Fibroblast of the aortic adventitia (primary cell): Measurements from ENCODE around the gene BID. TPM values are rescaled to one million over a fixed set of nuclear protein-coding genes. Genes with fewer than 3 reads are reported as not detected.

Source experiments
- DNase-seq: peaks from one replicate; pipeline ENCODE4 v3.0.0-alpha.2; 2010; ENCODE audit warnings: low read depth
- H3K4me3 ChIP-seq: 2 replicates; pipeline ENCODE4 v1.5.1; 2011; ENCODE audit warnings: low read depth, mild to moderate bottlenecking, control low read depth, low read length, moderate library complexity
- CTCF ChIP-seq: IDR thresholded peaks from 2 replicates; pipeline ENCODE4 v1.5.1; 2011; ENCODE audit warnings: mild to moderate bottlenecking, low read length, control low read depth, inconsistent platforms; ENCODE audit not compliant: insufficient read depth
- total RNA-seq: library from RNA; depleted of rRNA; stranded (reverse); fragments of >200 nt; gene quantifications from 2 replicates; pipeline ENCODE4 v1.2.3, GENCODE V29; 2012; ENCODE audit warnings: low replicate concordance

Gene BID
- total RNA-seq, 1 donor = 5.7 TPM

DNA sequence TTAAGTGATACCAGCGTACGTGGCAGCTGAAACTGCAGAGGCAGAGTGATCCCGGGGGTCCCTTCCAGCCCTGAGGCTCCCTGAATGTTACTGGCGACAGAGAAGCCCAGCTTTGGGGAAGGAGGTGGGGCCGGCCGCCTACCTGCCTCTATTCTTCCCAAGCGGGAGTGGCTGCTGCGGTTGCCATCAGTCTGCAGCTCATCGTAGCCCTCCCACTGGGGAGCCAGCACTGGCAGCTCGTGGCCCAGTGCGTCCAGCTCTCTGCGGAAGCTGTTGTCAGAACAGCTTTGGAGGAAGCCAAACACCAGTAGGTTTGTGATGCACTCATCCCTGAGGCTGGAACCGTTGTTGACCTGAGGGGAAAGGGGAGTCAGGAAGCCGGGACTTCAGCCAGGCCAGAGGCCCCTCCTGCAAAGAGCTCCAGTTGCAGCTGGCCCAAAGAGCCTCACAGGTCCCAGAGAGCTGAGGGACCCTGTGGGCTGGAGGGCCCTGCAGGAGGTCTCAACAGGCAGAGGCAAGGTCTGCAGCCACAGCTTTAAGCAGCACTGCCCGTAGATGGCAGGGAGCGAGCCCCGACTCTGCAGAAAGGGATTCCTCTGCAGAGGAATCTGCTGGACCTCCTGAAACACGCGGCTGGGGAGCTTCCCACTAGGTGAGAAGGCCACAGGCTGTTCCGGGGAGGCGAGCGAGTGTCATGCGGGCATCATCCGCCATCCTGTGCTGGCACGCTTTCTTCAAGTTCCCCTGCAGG is 30.4 kb downstream of the BID start:
- TF ChIP-seq CTCF = no peak
- H3K4me3 ChIP-seq = no peak overlapping the region
- DNase-seq = no peak

DNA sequence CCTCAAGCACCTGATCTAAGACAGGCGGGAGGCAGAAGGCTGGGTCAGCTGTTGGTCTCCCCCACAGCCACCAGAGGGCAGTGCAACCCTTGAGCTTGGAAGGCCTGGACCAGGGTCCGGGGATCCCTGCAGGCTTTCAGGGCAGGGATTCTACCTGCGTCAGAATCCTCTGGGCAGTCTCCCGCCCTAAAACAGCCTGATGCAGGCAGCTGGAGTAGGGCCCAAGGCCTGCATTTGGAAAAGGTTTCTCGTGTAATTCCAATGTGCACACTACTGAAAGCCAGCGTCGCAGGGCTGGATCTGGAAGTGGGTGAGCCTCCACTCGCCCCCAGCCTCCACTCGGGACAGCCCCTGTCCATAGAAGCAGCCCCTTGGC is 31.8 kb downstream of the BID start:
- H3K4me3 ChIP-seq = no peak overlapping the region
- peak; percentile 66 for DNase-seq
- TF ChIP-seq CTCF = peak; percentile 93

DNA sequence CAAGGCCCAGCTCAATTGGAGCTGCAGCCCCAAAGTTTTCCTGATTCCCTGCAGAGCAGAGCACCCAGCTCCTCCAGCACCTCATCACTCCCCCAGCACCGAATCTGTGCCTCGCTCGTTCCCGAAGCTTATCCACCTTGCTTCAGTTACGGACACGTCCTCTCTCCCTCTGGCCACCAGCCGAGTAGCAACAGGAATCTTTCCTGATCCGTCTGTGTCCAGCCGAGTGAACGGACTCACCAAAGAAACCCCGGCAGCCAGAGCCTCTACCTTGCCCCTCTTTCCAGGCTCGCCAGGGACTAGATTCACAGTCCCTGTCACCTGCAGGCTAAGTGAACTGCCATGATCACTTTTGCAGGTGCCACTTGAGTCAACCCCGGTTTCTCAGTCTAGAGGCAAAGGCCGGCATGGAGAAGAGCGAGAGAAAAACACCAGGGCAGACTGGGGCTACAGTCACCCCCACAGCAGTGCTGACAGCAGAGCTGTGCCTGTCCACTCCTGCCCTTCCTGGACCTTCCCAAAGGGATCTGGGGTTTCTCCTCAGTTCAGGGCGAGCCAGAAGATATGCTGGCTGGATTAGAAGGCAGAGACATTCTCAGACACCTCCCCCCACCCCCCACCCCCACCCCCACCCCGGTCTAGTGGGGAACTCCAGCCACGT is 32.3 kb downstream of the BID start:
- peak; percentile 3 for TF ChIP-seq CTCF
- no peak for DNase-seq
- no peak overlapping the region for H3K4me3 ChIP-seq

DNA sequence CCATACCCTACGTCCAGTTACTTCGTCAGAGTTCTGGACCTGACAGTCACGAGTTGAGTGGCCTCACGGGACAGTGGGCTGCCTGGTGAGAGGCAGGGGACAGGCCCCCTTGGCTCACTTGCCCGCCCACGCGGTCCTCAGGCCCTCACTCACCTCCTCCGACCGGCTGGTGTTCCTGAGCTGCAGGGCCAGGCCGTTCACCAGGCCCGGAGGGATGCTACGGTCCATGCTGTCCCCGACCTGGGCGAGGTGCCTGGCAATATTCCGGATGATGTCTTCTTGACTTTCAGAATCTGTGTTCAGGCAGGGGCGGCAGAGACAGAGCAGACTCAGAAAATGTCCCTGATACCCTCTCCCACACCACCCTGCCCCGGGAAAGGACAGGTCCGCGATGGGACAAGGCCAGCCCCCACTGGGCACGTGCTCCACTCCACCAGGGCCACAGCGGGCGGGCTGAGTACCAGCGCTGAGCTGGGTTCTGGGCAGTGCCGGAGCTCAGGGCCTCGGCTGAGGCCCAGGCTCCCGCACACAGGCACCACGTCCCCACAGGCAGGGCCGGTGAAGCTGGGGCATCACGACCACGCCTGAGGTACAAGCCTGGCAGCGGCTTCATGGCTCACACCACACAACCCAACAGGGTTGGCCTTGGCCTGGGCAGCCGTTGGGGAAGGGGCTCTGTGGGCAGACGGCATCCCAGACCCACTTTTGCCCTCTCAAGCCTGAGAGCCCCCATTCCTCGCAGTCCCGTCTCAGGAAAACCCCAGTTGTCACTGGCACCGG is 34.9 kb downstream of the BID start:
- no peak for DNase-seq
- H3K4me3 ChIP-seq = no peak overlapping the region
- no peak for TF ChIP-seq CTCF

DNA sequence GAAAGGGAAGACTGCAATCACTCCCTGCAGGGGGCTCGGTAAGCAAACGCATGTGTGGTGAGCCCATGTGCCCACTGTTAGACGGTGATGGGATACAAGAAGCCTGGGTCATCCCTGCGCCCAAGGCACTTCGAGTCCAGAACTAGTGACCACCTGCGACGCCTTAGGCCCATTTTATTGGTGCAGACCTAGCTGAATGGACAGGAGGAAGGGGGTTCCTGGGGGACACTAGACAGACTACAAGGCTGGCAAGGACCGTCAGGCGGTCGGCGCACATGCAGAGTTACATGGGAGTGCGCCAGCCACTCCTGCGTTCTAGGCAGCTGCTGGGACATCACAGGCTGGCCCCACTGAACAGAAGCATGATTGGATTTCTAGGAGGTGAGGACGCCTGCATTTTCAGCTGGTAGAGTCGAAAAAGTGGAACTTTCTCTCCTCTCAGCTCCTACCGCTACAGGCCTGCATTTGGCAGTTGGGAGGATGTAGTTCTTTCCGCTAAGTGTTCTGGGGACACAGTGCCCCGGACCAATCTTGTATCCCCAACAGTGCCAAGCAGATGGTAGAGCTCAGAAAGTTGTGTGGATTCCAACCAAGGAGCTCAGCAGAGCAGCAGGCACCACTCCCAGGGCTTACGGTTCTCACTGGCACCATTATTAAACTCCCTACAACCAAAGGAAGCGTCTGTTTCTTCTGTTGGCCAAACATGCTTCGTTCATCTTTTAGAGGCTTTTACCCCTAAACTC is 35.7 kb downstream of the BID start:
- no peak overlapping the region for H3K4me3 ChIP-seq
- no peak for TF ChIP-seq CTCF
- no peak for DNase-seq

DNA sequence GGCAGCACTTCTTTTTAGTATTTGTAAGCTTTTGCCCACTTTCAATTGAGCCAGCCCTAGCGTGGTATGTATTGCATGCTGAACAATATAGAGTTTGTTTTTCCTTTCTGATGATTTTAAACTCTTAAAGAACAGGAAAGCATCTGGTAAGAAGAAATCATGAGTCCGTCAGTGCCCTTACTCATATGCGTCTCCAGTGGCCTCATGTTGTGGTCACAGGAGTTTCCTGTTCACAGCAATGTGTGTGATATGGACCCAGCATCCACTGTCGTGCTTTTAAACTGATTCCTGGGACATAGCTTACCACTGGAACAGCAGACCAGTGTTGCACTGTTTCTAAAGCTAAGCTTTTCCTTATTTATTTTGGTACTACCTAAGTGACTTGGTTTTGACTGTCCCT is 40.1 kb downstream of the BID start:
- peak; percentile 22 for DNase-seq
- no peak overlapping the region for H3K4me3 ChIP-seq
- TF ChIP-seq CTCF = no peak
